Muscle layer of duodenum (tissue), 2 donors: Measurements from ENCODE around the gene TMEM60.
"Not testable (repeated sequence)": the region's sequence is repeated elsewhere in the genome, so short reads cannot be mapped to it uniquely, and the experiment has no call there.

Source experiments
- H3K27ac ChIP-seq: one replicate; pipeline ENCODE4 v1.7.0; 2013; ENCODE audit warnings: mild to moderate bottlenecking, low read length
- H3K27me3 ChIP-seq: one replicate; pipeline ENCODE4 v1.7.0; 2013; ENCODE audit warnings: low read depth, mild to moderate bottlenecking, control low read depth, low read length
- H3K36me3 ChIP-seq, 2 donors: one replicate each; pipeline ENCODE4 v1.7.0; 2013; ENCODE audit warnings: low read length in 2 of 2, control low read depth in 1 of 2, mild to moderate bottlenecking in 1 of 2; ENCODE audit not compliant: insufficient read depth in 2 of 2, control insufficient read depth in 1 of 2
- H3K4me1 ChIP-seq, 2 donors: one replicate each; pipeline ENCODE4 v1.7.0; 2013; ENCODE audit warnings: low read length in 2 of 2, mild to moderate bottlenecking in 2 of 2, control low read depth in 1 of 2, moderate library complexity in 1 of 2; ENCODE audit not compliant: insufficient read depth in 2 of 2, control insufficient read depth in 1 of 2
- H3K4me3 ChIP-seq, 2 donors: one replicate each; pipeline ENCODE4 v1.7.0; 2013; ENCODE audit warnings: low read length in 2 of 2, low read depth in 1 of 2, mild to moderate bottlenecking in 1 of 2
- H3K9me3 ChIP-seq, 2 donors: one replicate each; pipeline ENCODE4 v1.7.0; 2013; ENCODE audit warnings: low read length in 2 of 2, control low read depth in 1 of 2, mild to moderate bottlenecking in 1 of 2; ENCODE audit not compliant: control insufficient read depth in 1 of 2
- donor health status: healthy.

The TMEM60 gene

GRCh38 chr7:77794000-77794399, 4.2 kb downstream of the TMEM60 start:
- H3K4me1 ChIP-seq = peaks cover 14% of the 10 kb centered on the region in 2 donors
- H3K36me3 ChIP-seq = peaks cover 5 to 6% of the 10 kb centered on the region in 2 donors
- no peaks in the 10 kb centered on the region for H3K9me3 ChIP-seq
- H3K27me3 ChIP-seq = no peaks in the 10 kb centered on the region
- H3K4me3 ChIP-seq = no peak overlapping the region
- no peak overlapping the region for H3K27ac ChIP-seq

GRCh38 chr7:77791956-77792355, 6.3 kb downstream of the TMEM60 start:
- Histone ChIP-seq H3K27me3 (no peaks in the 10 kb centered on the region), H3K4me1 (peaks cover 9% of the 10 kb centered on the region in 2 donors), H3K9me3 (no peaks in the 10 kb centered on the region), H3K4me3 (no peak overlapping the region), H3K27ac (no peak overlapping the region), H3K36me3 (peaks cover 5 to 6% of the 10 kb centered on the region in 2 donors)

- H3K9me3 ChIP-seq = no peaks in the 10 kb centered on the region
- no peak overlapping the region for H3K4me3 ChIP-seq
- no peaks in the 10 kb centered on the region for H3K27me3 ChIP-seq
- H3K36me3 ChIP-seq = peaks cover 5 to 6% of the 10 kb centered on the region in 2 donors
- H3K4me1 ChIP-seq = peaks cover 3% of the 10 kb centered on the region in 2 donors
- no peak overlapping the region for H3K27ac ChIP-seq
These were observed 6.9 kb downstream of the TMEM60 start for GRCh38 chr7:77791336-77791735.

GRCh38 chr7:77788327-77788902, 9.8 kb downstream of the TMEM60 start:
- Histone ChIP-seq H3K27me3 (no peaks in the 10 kb centered on the region), H3K4me3 (no peak overlapping the region), H3K27ac (no peak overlapping the region), H3K9me3 (no peaks in the 10 kb centered on the region), H3K36me3 (no peaks in the 10 kb centered on the region), H3K4me1 (no peaks in the 10 kb centered on the region)

GRCh38 chr7:77786741-77787140, 11.5 kb downstream of the TMEM60 start:
- Histone ChIP-seq H3K27me3 (no peaks in the 10 kb centered on the region), H3K36me3 (no peaks in the 10 kb centered on the region), H3K27ac (no peak overlapping the region), H3K9me3 (no peaks in the 10 kb centered on the region), H3K4me1 (no peaks in the 10 kb centered on the region), H3K4me3 (no peak overlapping the region)

- no peaks in the 10 kb centered on the region for H3K27me3 ChIP-seq
- H3K9me3 ChIP-seq = no peaks in the 10 kb centered on the region
- no peaks in the 10 kb centered on the region for H3K4me1 ChIP-seq
- H3K27ac ChIP-seq = no peak overlapping the region
- H3K36me3 ChIP-seq = no peaks in the 10 kb centered on the region
- no peak overlapping the region for H3K4me3 ChIP-seq
These were observed 12.2 kb downstream of the TMEM60 start for GRCh38 chr7:77786018-77786417.

- H3K27ac ChIP-seq, H3K36me3 ChIP-seq, H3K9me3 ChIP-seq, H3K4me1 ChIP-seq, H3K4me3 ChIP-seq, H3K27me3 ChIP-seq: not testable (repeated sequence)
These were observed 13.8 kb downstream of the TMEM60 start for GRCh38 chr7:77784426-77784825.

GRCh38 chr7:77783545-77783944, 14.7 kb downstream of the TMEM60 start:
- no peaks in the 10 kb centered on the region for H3K9me3 ChIP-seq
- peaks cover 6 to 11% of the 10 kb centered on the region in 2 donors for H3K36me3 ChIP-seq

GRCh38 chr7:77783111-77783510, 15.1 kb downstream of the TMEM60 start:
- Histone ChIP-seq H3K4me1 (no peaks in the 10 kb centered on the region), H3K4me3 (no peak overlapping the region), H3K27ac (no peak overlapping the region), H3K9me3 (no peaks in the 10 kb centered on the region), H3K27me3 (no peaks in the 10 kb centered on the region), H3K36me3 (peaks cover 9 to 14% of the 10 kb centered on the region in 2 donors)

More at GRCh38 chr7:77783545-77783944, 14.7 kb downstream of the TMEM60 start:
- H3K27ac ChIP-seq = no peak overlapping the region
- H3K4me1 ChIP-seq = no peaks in the 10 kb centered on the region
- H3K27me3 ChIP-seq = no peaks in the 10 kb centered on the region
- H3K4me3 ChIP-seq = no peak overlapping the region

GRCh38 chr7:77782383-77782782, 15.9 kb downstream of the TMEM60 start:
- Histone ChIP-seq H3K27me3 (no peaks in the 10 kb centered on the region), H3K36me3 (peaks cover 10 to 14% of the 10 kb centered on the region in 2 donors), H3K4me1 (no peaks in the 10 kb centered on the region), H3K4me3 (no peak overlapping the region), H3K27ac (no peak overlapping the region), H3K9me3 (no peaks in the 10 kb centered on the region)

- Histone ChIP-seq H3K4me1 (no peaks in the 10 kb centered on the region), H3K27ac (no peak overlapping the region), H3K9me3 (peaks cover 0 to 4% of the 10 kb centered on the region in 2 donors), H3K4me3 (no peak overlapping the region), H3K36me3 (peaks cover 20 to 36% of the 10 kb centered on the region in 2 donors), H3K27me3 (no peaks in the 10 kb centered on the region)
These were observed 19.7 kb downstream of the TMEM60 start for GRCh38 chr7:77778535-77778934.

- peaks cover 6 to 33% of the 10 kb centered on the region in 2 donors for H3K36me3 ChIP-seq
- H3K4me3 ChIP-seq = no peak overlapping the region
- no peaks in the 10 kb centered on the region for H3K4me1 ChIP-seq
- peaks cover 0 to 4% of the 10 kb centered on the region in 2 donors for H3K9me3 ChIP-seq
- H3K27ac ChIP-seq = no peak overlapping the region
- H3K27me3 ChIP-seq = no peaks in the 10 kb centered on the region
These were observed 26.3 kb downstream of the TMEM60 start for GRCh38 chr7:77771901-77772300.
